WTC11 (cell line): ENCODE results near the gene KIF24. TPM values are rescaled to one million over a fixed set of nuclear protein-coding genes. Genes with fewer than 3 reads are reported as not detected.
"Not testable (repeated sequence)": the region's sequence is repeated elsewhere in the genome, so short reads cannot be mapped to it uniquely, and the experiment has no call there.

Experiments used
- ATAC-seq: fragments of 200-7000 bp; cut with Tn5 transposase; 2 replicates; pipeline ENCODE4 v1.10.0; 2021; ENCODE audit warnings: mild to moderate bottlenecking, moderate library complexity
- CTCF ChIA-PET: fragments of 300-600 bp; sonication (Branson Sonifier 250); formaldehyde crosslinking; loops from one replicate; lab custom pipeline; 2021; ENCODE audit warnings: antibody characterized with exemption; lab: Charles Lee
- POLR2A ChIA-PET: fragments of 350-600 bp; sonication (Branson Sonifier 250); formaldehyde crosslinking; loops from one replicate; lab custom pipeline; 2021; ENCODE audit warnings: antibody characterized with exemption; lab: Charles Lee
- DNase-seq: peaks from one replicate; pipeline ENCODE4 v3.0.0; 2021; ENCODE audit warnings: low spot score
- H3K27ac Mint-ChIP-seq: 2 replicates; pipeline ENCODE4 v1.8.0; 2021; ENCODE audit warnings: mixed read lengths
- H3K27me3 Mint-ChIP-seq: 2 replicates; pipeline ENCODE4 v1.8.0; 2021; ENCODE audit warnings: low read depth, mild to moderate bottlenecking, moderate library complexity, mixed read lengths
- H3K36me3 Mint-ChIP-seq: 2 replicates; pipeline ENCODE4 v1.8.0; 2021; ENCODE audit warnings: mixed read lengths
- H3K4me1 Mint-ChIP-seq: 2 replicates; pipeline ENCODE4 v1.8.0; 2022; ENCODE audit warnings: mixed read lengths
- H3K4me3 Mint-ChIP-seq: 2 replicates; pipeline ENCODE4 v1.8.0; 2021; ENCODE audit warnings: mild to moderate bottlenecking, moderate library complexity, mixed read lengths
- H3K9me3 Mint-ChIP-seq: 2 replicates; pipeline ENCODE4 v1.8.0; 2021; ENCODE audit warnings: mixed read lengths
- AR ChIP-seq: fragments of 250-450 bp; sonication (Bioruptor Pico); IDR thresholded peaks from 2 replicates; pipeline ENCODE4 v1.9.0; 2021; ENCODE audit warnings: mild to moderate bottlenecking
- GTF2I ChIP-seq: fragments of 250-450 bp; sonication (Bioruptor Pico); conservative IDR thresholded peaks from 2 replicates; pipeline ENCODE4 v1.4.0; 2021; ENCODE audit warnings: mild to moderate bottlenecking
- PRRX2 ChIP-seq: fragments of 250-450 bp; sonication (Bioruptor Pico); IDR thresholded peaks from 2 replicates; pipeline ENCODE4 v1.8.0; 2021; ENCODE audit warnings: mild to moderate bottlenecking
- SP1 ChIP-seq: sonication (generic); formaldehyde crosslinking; conservative IDR thresholded peaks from 2 replicates; pipeline ENCODE4 v1.8.1; 2022; ENCODE audit warnings: missing genetic modification reagents
- TEAD1 ChIP-seq: sonication (generic); formaldehyde crosslinking; IDR thresholded peaks from 2 replicates; pipeline ENCODE4 v1.8.0; 2022; ENCODE audit warnings: mild to moderate bottlenecking, missing genetic modification reagents
- ZNF138 ChIP-seq: sonication (generic); formaldehyde crosslinking; conservative IDR thresholded peaks from 2 replicates; pipeline ENCODE4 v1.8.1; 2022; ENCODE audit warnings: mild to moderate bottlenecking, moderate library complexity, missing genetic modification reagents
- ZNF263 ChIP-seq: sonication (generic); formaldehyde crosslinking; IDR thresholded peaks from 2 replicates; pipeline ENCODE4 v1.8.1; 2022; ENCODE audit warnings: low read depth, mild to moderate bottlenecking, moderate library complexity, missing genetic modification reagents
- ZNF423 ChIP-seq: fragments of 250-450 bp; sonication (Bioruptor Pico); IDR thresholded peaks from 2 replicates; pipeline ENCODE4 v2.1.2; 2022; ENCODE audit warnings: mild to moderate bottlenecking, moderate library complexity
- ZNF532 ChIP-seq: fragments of 250-450 bp; sonication (Bioruptor Pico); IDR thresholded peaks from 2 replicates; pipeline ENCODE4 v1.9.0; 2021; ENCODE audit warnings: mild to moderate bottlenecking, borderline replicate concordance
- total RNA-seq: library from RNA; stranded (reverse); gene quantifications from 3 replicates; pipeline ENCODE4 v1.2.3, GENCODE V29; 2021
- TF ChIP-seq, protein P1 (sequence below): sonication (generic); formaldehyde crosslinking; conservative IDR thresholded peaks from 2 replicates; pipeline ENCODE4 v1.8.1; 2022; ENCODE audit warnings: mild to moderate bottlenecking, missing genetic modification reagents
- TF ChIP-seq, protein P2 (sequence below): sonication (generic); formaldehyde crosslinking; IDR thresholded peaks from 2 replicates; pipeline ENCODE4 v1.8.1; 2023; ENCODE audit warnings: mild to moderate bottlenecking, missing genetic modification reagents

KIF24 gene
- total RNA-seq, 1 experiment from 2014 or later = 4.5 TPM

DNA sequence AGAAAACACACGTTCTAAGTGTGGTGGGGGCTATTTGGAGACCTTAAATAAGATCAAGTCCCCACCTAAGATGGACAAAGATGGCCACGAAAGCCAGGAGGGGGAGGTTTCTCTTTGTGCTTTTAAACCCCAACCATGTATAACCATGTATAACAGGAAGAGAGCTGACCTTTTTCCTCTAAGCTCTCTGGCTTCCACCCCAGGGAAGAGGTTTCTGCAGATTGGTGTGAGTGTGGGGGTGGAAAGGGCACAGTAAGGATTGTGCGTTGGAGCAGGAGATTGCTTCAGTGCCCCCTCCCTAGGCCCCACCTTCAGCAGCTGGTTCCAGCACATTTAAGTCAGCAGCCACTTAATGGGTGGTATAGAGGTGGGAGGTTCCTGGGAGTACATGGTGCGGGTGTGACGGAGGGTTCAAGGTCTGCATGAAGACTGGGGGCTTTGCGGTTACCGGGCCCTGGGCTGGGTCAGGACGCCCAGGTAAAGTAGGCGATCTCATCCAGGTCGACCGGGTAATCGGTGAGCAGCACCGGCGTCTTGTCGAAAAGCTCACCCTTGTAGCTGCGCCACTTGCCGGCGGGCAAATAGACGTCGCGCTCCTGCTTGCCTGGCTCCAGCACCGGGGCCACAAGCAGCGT lies 41.4 kb upstream of the KIF24 start (continued):
- no peak for TF ChIP-seq AR (CRISPR knock-in tag)

- H3K27me3 Mint-ChIP-seq = no peaks in the 10 kb centered on the region
- POLR2A ChIA-PET = no interaction called here
- no peak for DNase-seq
- no peak overlapping the region for H3K27ac Mint-ChIP-seq
- H3K4me3 Mint-ChIP-seq = no peak overlapping the region
- H3K4me1 Mint-ChIP-seq = peaks cover 15% of the 10 kb centered on the region
- TF ChIP-seq ZNF423 (CRISPR knock-in tag) (no peak), SP1 (CRISPR knock-in tag) (no peak), GTF2I (no peak), TEAD1 (CRISPR knock-in tag) (no peak), PRRX2 (no peak), ZNF263 (CRISPR knock-in tag) (no peak), ZNF138 (CRISPR knock-in tag) (no peak), ZNF532 (no peak)
- TF ChIP-seq, protein P1, sequence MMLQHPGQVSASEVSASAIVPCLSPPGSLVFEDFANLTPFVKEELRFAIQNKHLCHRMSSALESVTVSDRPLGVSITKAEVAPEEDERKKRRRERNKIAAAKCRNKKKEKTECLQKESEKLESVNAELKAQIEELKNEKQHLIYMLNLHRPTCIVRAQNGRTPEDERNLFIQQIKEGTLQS (CRISPR knock-in tag) = no peak
- TF ChIP-seq, protein P2, sequence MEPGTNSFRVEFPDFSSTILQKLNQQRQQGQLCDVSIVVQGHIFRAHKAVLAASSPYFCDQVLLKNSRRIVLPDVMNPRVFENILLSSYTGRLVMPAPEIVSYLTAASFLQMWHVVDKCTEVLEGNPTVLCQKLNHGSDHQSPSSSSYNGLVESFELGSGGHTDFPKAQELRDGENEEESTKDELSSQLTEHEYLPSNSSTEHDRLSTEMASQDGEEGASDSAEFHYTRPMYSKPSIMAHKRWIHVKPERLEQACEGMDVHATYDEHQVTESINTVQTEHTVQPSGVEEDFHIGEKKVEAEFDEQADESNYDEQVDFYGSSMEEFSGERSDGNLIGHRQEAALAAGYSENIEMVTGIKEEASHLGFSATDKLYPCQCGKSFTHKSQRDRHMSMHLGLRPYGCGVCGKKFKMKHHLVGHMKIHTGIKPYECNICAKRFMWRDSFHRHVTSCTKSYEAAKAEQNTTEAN (CRISPR knock-in tag) = no peak
- TF ChIP-seq, all 79 proteins: peak for 0
- Mint-ChIP-seq H3K36me3 (peaks cover 43% of the 10 kb centered on the region), H3K9me3 (peaks cover 24% of the 10 kb centered on the region)
- no peak for ATAC-seq
- CTCF ChIA-PET = interaction anchor here (0.6 kb wide), 1 partner anchor 29 kb away, joined by 3 read pairs; no protein-coding TSS in a partner anchor
Observed at GRCh38 chr9:34369636-34370035, 40.6 kb upstream of the KIF24 start.

GRCh38 chr9:34368796-34369195 lies 39.7 kb upstream of the KIF24 start:
- DNase-seq, H3K4me3 Mint-ChIP-seq, POLR2A ChIA-PET, H3K27me3 Mint-ChIP-seq, H3K27ac Mint-ChIP-seq, ATAC-seq: not testable (repeated sequence)
- H3K4me1 Mint-ChIP-seq = peaks cover 17% of the 10 kb centered on the region
- CTCF ChIA-PET = interaction anchor here (0.6 kb wide), 1 partner anchor 28 kb away, joined by 3 read pairs; no protein-coding TSS in a partner anchor
- H3K9me3 Mint-ChIP-seq = peaks cover 24% of the 10 kb centered on the region
- H3K36me3 Mint-ChIP-seq = peaks cover 43% of the 10 kb centered on the region

DNA sequence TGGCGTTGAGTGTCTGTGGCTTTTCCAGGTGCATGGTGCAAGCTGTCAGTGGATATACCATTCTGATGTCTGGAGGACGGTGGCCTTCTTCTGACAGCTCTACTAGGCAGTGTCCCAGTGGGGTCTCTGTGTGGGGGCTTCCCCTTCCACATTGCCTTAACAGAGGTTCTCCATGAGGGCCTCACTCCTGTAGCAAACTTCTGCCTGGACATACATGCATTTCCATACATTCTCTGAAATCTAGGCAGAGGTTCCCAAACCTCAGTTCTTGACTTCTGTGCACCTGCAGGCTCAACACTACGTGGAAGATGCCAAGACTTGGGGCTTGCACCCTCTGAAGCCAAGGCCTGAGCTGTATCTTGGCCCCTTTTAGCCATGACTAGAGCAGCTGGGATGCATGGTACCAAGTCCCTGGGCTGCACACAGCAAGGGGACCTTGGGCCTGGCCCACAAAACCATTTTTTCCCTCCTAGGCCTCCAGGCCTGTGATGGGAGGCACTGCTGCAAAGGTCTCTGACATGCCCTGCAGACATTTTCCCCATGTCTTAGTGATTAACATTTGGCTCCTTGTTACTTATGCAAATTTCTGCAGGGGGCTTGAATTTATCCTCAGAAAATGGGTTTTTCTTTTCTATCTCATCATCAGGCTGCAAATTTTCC lies 38.8 kb upstream of the KIF24 start:
- H3K27me3 Mint-ChIP-seq, DNase-seq, H3K27ac Mint-ChIP-seq, ATAC-seq, POLR2A ChIA-PET, CTCF ChIA-PET, H3K4me3 Mint-ChIP-seq: not testable (repeated sequence)
- Mint-ChIP-seq H3K36me3 (peaks cover 43% of the 10 kb centered on the region), H3K9me3 (peaks cover 24% of the 10 kb centered on the region), H3K4me1 (peaks cover 26% of the 10 kb centered on the region)
